Mesenteric fat pad (tissue), 1 donor: ENCODE data around the gene ZSWIM4. TPM values are rescaled to one million over a fixed set of nuclear protein-coding genes. Genes with fewer than 3 reads are reported as not detected.

Experiments used
- DNase-seq: peaks from one replicate; pipeline ENCODE4 v3.0.0-alpha.2; 2020; ENCODE audit warnings: low spot score
- microRNA-seq: library from miRNA; unstranded; fragments of <30 nt; microRNA quantifications from one replicate; pipeline ENCODE4 v1.2.0, GENCODE V29; 2020; ENCODE audit warnings: borderline number of aligned reads
- total RNA-seq: library from RNA; stranded (reverse); fragmentation: NEBNext Ultra II Directional; extraction: Animal tissue kit (Norgen Biotek cat#: 25700); gene quantifications from one replicate; pipeline ENCODE4 v1.2.1, GENCODE V29; 2021
- donor health status: DM: yes; HTN: yes; CAD: no.

ZSWIM4 gene
- total RNA-seq, 1 donor from 2014 or later, result 5.2 TPM

DNA sequence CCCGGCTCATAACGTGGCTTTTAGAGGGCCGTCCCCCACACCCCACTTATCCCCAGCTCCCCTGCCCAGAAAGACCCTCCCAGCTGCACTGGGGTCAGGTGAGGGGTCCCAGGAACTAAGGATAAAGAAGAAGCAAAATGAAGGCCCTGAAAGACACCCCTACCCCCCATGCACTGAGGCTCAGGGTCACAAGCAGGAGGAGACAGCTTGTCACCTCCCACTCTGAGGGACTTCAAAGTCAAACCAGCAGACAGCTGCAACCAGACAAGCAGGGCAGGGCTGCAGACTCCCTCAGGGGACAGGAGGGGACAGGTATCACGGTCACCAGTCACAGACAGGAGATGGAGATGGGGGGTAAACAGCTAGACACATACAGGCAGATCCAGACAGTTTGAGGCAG lies 75.6 kb downstream of the ZSWIM4 start:
- no peak for DNase-seq

- no peak for DNase-seq
Observed at GRCh38 chr19:13872339-13872694, 77.1 kb downstream of the ZSWIM4 start.

GRCh38 chr19:13872695-13873389 lies 77.6 kb downstream of the ZSWIM4 start:
- DNase-seq, result no peak

DNA sequence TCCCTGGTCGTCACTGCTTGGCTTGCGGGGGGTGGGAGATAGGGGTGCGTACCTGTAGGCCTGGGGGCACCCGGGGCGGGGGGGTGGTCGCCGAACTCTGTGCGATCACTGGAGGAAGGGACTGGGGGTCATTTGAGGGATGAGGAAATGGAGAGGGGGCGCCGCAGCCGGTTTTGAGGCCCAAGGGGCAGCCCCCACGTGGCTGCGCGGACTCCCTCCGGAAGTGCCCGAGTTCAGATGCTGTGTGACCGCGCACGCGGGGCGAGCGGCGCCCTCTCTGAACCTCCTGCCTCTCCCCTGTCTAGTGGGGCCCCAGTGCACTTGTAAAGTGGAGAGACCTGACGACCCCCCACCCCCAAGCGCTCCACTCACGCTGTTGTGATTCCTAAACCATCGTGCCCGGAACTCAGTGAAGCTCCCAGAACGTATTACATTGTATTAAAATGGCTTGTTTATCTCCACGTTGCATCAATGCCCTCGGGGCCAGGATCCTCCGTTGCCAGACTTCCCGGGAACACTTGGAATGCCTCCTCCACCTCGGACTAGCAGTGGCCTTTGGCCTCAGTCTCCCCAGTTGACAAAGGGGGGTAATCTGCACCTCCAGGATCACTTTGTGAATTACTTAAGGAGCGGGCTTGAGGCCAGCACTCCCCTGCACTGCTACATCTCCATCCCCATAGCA lies 78.7 kb downstream of the ZSWIM4 start:
- no peak for DNase-seq

DNA sequence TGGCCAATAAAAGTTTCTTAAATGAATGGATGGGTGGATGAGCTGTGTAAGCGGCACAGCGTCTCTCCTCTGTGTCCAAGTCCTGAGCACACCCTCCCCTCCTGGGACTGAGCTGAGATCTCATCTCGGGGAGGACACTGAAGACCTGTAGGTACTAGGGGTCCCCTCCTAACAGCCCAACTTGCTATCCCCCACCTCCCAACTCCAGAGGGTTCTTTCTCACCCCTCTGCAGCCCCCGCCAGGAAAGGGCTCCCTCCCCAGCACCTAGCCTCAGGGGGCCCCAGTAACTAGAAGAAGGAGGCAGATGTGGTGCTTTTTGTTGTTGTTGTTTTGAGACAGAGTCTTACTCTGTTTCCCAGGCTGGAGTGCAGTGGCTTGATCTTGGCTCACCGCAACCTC lies 80.6 kb downstream of the ZSWIM4 start:
- no peak for DNase-seq

GRCh38 chr19:13876834-13877233 lies 81.6 kb downstream of the ZSWIM4 start, which contains the start of gene NANOS3:
Gene NANOS3, plus strand, starts transcription at chr19:13877134. Its CDS starts 115 bp downstream, at chr19:13877249.
- DNase-seq, result no peak

DNA sequence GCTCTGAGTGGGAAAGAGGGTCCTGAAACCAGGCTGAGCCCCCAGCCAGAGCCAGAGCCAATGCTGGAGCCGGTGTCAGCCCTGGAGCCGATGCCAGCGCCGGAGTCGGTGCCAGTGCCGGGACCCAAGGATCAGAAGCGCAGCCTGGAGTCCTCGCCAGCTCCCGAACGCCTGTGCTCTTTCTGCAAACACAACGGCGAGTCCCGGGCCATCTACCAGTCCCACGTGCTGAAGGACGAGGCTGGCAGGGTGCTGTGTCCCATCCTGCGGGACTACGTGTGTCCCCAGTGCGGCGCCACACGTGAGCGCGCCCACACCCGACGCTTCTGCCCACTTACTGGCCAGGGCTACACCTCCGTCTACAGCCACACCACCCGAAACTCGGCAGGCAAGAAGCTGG lies 82.1 kb downstream of the ZSWIM4 start:
- DNase-seq, result no peak

DNA sequence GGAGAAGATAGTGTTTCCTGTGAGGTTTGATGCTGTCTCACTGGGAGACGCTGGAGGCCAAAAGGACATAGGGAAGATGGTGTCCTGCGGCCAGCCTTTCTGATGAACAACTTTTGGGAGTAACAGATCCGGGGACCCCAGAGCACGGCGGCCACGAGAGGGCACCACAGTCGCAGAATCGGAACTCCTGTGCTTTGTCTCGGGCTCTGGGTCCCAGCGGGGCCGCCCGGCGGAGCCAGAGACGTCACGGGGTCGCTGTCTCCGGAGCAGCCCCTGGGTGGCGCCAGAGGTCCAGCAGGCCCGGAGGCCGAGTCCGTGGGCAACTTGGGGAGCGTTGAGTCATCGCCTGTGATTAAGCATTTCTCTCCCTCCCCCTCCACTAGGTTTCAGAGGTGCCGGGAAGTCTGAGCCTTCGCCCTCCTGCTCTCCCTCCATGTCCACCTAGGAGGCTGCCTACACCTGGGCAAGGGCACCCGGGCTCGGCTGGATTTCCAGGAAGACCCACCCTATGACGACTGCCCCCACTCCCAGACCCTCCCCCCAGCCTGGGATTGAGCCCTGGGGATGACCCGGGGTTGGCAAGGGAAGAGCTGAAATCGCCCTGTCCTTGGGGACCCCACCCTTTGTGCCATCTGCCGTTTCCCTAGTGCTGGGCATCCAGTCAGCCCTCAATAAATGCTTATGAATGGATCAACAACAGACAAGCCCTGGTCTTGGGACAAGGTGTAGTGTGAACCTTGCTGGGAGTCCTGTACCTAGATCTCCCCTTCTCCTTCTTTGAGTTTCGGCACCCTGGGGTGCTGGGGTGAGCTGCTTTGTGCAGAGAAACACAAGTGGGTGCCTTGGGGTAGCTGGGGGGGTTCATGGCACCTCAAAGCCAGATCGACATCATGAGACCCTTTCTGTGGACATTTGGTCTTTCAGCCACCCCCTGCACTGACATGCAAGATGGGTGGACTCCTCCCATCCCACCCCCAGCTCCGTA lies 85.1 kb downstream of the ZSWIM4 start:
- DNase-seq, result peak; percentile 100

GRCh38 chr19:13881251-13881691 lies 86.0 kb downstream of the ZSWIM4 start:
- no peak for DNase-seq

Small RNAs within 50 kb of the gene (microRNA-seq; reads per million reads assigned to microRNA genes)
- gene MIR181C (271 reads per million, percentile 64 among the genes with 10 or more reads in this experiment), gene MIR181D (137 reads per million, percentile 50 among the genes with 10 or more reads in this experiment)

Other genes starting within 250 kb of the ZSWIM4 start
- 22.9 TPM for gene MRI1, start 30.9 kb upstream of the ZSWIM4 start, total RNA-seq
- 71.5 TPM for gene C19orf53, start 21.0 kb upstream of the ZSWIM4 start, total RNA-seq
- not detected for gene NANOS3, start 81.7 kb downstream of the ZSWIM4 start, total RNA-seq
- 0.67 TPM for gene BRME1, start 110.7 kb downstream of the ZSWIM4 start, total RNA-seq
- 30.2 TPM for gene CC2D1A, start 110.8 kb downstream of the ZSWIM4 start, total RNA-seq
- 0.93 TPM for gene PODNL1, start 143.0 kb downstream of the ZSWIM4 start, total RNA-seq
- gene DCAF15, start 157.1 kb downstream of the ZSWIM4 start, total RNA-seq, result 17.5 TPM
- 12.2 TPM for gene RFX1, start 210.9 kb downstream of the ZSWIM4 start, total RNA-seq
- gene RLN3, start 232.7 kb downstream of the ZSWIM4 start, total RNA-seq, result not detected
- 8.5 TPM for gene IL27RA, start 236.3 kb downstream of the ZSWIM4 start, total RNA-seq